ENCODE data around the gene SLC41A3. TPM values are rescaled to one million over a fixed set of nuclear protein-coding genes. Genes with fewer than 3 reads are reported as not detected.

SLC41A3 gene
- total RNA-seq, 2 experiments from 2014 or later: 23.1 to 26.6 TPM

DNA sequence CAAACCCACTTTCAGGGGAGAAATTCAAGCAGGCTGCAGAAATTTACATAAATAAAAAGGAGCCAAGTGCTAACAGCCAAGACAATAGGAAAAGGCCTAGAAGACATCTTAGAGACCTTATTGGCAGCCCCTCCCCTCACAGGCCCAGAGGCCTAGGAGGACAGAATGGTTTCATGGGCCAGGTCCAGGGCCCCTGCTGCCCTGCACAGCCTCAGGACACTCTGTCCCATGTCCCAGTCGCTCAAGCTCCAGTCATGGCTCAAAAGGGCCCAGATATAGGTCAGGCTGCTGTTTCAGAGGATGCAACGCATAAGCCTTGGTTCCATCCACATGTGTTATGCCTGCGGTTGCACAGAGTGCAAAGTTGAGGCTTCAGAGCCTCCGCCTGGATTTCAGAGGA lies 55.8 kb downstream of the SLC41A3 start:
- H3K4me3 Mint-ChIP-seq: no peak overlapping the region
- DNase-seq (no peak), ATAC-seq (no peak)
- peaks cover 6% of the 10 kb centered on the region for H3K4me1 Mint-ChIP-seq
- H3K27me3 Mint-ChIP-seq: no peaks in the 10 kb centered on the region
- H3K27ac Mint-ChIP-seq: no peak overlapping the region
- H3K36me3 Mint-ChIP-seq (ENCODE audit: low read depth): peaks cover 36% of the 10 kb centered on the region
- intact Hi-C loops (cut with DNase I, micrococcal nuclease): no loop called here
- ChIA-PET CTCF (no interaction called here), POLR2A (no interaction called here)
- H3K9me3 Mint-ChIP-seq (ENCODE audit: low read depth): peaks cover 10% of the 10 kb centered on the region

DNA sequence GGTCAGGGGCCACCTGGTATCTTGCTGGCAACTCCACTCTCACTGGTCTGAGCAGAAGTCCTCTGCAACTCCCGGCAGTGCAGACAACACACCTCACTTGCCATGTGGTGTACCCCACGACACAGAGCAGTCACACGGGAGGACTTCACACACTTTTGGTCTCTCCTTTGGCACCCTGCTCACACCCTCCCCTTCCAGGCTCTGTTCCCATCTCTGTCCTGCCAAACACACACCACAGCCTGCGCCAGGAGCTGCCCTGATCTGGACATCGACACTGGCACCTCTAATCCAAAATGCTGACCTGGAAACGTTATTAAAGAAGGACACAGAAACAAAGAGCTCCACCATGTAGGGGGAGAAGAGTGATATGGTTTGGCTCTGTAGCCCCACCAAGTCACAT lies 57.2 kb downstream of the SLC41A3 start:
- H3K36me3 Mint-ChIP-seq (ENCODE audit: low read depth): peaks cover 30% of the 10 kb centered on the region
- H3K9me3 Mint-ChIP-seq (ENCODE audit: low read depth): peaks cover 10% of the 10 kb centered on the region
- H3K4me3 Mint-ChIP-seq: no peak overlapping the region
- H3K27ac Mint-ChIP-seq: no peak overlapping the region
- H3K4me1 Mint-ChIP-seq: peaks cover 6% of the 10 kb centered on the region
- ATAC-seq (no peak), DNase-seq (no peak)
- no peaks in the 10 kb centered on the region for H3K27me3 Mint-ChIP-seq
- POLR2A ChIA-PET: no interaction called here
- CTCF ChIA-PET: no interaction called here
- intact Hi-C loops (cut with DNase I, micrococcal nuclease): no loop called here

DNA sequence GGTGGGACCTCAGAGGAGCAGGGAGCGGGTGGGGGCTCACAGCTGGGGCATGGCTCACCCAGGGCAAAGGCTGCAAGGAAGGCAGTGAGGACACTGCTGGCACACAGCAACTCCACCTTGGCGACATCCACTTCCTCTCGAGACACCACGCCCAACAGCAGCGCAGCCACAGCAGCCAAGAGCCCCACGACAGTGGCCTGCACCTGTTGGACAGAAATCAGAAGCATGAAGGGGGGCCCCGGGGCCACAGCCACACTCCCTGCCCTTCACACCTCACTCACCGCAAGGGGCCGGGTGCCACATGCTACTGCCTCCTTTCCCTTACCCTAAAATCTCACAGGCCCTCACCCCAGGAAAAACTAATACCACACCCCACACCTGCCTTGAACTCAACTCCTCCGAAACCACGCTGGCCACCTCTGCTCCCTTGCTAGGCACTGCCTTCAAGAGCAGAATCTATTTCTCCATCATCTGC lies 57.6 kb downstream of the SLC41A3 start:
- Mint-ChIP-seq H3K27ac (no peak overlapping the region), H3K9me3 (ENCODE audit: low read depth) (peaks cover 10% of the 10 kb centered on the region), H3K27me3 (no peaks in the 10 kb centered on the region), H3K36me3 (ENCODE audit: low read depth) (peaks cover 28% of the 10 kb centered on the region), H3K4me3 (no peak overlapping the region), H3K4me1 (peaks cover 6% of the 10 kb centered on the region)
- ChIA-PET POLR2A (no interaction called here), CTCF (no interaction called here)
- intact Hi-C loops (cut with DNase I, micrococcal nuclease): no loop called here
- no peak for ATAC-seq
- no peak for DNase-seq

DNA sequence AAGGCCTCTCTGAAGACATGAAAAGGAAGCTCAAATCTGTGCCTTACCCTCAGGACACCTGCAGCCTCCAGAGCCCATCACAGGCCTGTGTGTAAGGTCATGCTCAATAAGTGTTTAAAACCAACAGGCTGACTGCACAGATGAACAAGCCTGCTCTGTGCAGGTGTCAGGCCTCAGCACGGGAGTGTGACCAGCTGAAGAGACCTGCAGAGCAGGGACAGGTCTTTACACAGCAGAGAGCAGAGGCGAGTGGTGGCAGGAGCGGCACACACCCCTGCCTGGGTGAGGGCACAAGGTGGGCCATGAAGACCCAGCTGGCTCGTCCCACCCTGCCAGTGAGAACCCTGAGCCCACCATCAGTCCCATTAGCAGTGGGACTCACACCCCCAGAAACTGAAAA lies 58.1 kb downstream of the SLC41A3 start:
- intact Hi-C loops (cut with DNase I, micrococcal nuclease): no loop called here
- DNase-seq (no peak), ATAC-seq (no peak)
- no peak overlapping the region for H3K27ac Mint-ChIP-seq
- H3K9me3 Mint-ChIP-seq (ENCODE audit: low read depth): peaks cover 10% of the 10 kb centered on the region
- CTCF ChIA-PET: no interaction called here
- H3K36me3 Mint-ChIP-seq (ENCODE audit: low read depth): peaks cover 28% of the 10 kb centered on the region
- POLR2A ChIA-PET: no interaction called here
- H3K4me1 Mint-ChIP-seq: peaks cover 6% of the 10 kb centered on the region
- no peaks in the 10 kb centered on the region for H3K27me3 Mint-ChIP-seq
- no peak overlapping the region for H3K4me3 Mint-ChIP-seq

DNA sequence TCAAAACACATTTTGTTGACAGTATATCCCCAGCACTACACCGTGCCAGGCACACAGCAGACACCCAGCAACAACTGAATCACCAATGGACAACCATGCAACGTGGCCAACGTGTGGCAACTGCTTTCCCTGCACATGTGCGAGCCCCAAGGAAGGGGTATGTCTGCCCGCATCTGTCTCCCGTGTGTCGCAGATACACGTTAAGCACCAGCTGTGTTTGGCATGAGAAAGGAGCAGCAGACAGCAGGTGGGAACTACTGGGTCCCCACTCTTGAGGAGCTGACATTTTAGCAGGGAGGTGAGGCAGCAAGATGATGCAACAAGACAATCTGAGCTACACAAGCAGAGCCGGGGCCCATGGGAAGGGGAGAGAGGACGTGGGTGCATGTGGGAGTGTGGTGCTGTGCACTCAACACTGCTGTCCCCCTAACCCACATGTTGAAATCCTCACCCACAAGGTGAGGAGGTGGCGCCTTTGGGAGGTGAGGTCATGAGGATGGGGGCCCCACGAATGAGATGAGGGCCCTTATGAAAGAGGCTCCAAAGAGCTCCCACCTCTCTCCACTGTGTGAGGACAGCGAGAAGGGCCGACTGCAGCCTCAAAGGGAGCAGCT lies 58.7 kb downstream of the SLC41A3 start:
- Mint-ChIP-seq H3K4me1 (peaks cover 6% of the 10 kb centered on the region), H3K9me3 (ENCODE audit: low read depth) (peaks cover 10% of the 10 kb centered on the region), H3K27me3 (no peaks in the 10 kb centered on the region), H3K36me3 (ENCODE audit: low read depth) (peaks cover 26% of the 10 kb centered on the region), H3K4me3 (no peak overlapping the region), H3K27ac (no peak overlapping the region)
- ATAC-seq (no peak), DNase-seq (no peak)
- CTCF ChIA-PET: no interaction called here
- intact Hi-C loops (cut with DNase I, micrococcal nuclease): no loop called here
- POLR2A ChIA-PET: no interaction called here

DNA sequence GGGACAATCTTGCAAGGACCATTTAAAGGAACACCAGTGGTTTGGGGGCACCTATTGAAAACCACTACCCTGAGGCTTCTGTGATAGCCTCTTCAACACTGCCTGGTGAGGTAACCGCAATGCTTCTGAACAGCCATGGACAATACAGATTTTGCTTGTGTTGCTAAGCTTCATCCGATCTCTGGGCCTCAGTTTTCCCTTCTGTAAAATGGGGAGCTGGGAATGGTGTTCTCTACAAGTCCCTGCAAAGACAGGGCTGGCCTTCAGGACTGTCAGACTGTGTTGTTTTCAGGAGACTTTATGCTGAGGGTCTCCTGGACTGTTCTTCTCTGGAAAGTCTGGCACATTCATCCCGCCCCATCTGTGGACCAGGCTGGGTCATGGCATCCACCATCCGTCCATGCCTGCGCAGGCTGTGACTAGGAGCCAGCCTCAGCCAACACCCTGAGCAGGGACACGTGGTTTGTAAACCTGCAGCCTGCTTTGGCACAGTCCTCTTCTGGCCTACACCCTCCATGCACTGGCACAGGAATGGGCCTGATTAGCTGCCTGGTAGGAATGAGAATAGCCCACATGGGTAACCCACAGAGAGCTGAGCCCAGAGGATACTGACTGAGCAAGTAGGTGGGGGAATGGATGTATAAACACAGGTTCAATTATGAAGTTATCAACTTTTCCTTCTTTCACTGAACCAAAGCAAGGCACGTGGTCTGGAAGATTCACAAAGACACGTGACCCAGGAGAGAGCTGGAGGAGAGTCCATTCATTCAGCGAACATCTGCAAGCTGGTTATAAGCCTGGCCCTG lies 59.7 kb downstream of the SLC41A3 start:
- no peak overlapping the region for H3K27ac Mint-ChIP-seq
- H3K4me1 Mint-ChIP-seq: peaks cover 6% of the 10 kb centered on the region
- no peak for DNase-seq
- no peaks in the 10 kb centered on the region for H3K27me3 Mint-ChIP-seq
- ChIA-PET POLR2A (no interaction called here), CTCF (no interaction called here)
- H3K9me3 Mint-ChIP-seq (ENCODE audit: low read depth): peaks cover 9% of the 10 kb centered on the region
- ATAC-seq: no peak
- H3K4me3 Mint-ChIP-seq: no peak overlapping the region
- peaks cover 22% of the 10 kb centered on the region for H3K36me3 Mint-ChIP-seq (ENCODE audit: low read depth)
- intact Hi-C loops (cut with DNase I, micrococcal nuclease): no loop called here

DNA sequence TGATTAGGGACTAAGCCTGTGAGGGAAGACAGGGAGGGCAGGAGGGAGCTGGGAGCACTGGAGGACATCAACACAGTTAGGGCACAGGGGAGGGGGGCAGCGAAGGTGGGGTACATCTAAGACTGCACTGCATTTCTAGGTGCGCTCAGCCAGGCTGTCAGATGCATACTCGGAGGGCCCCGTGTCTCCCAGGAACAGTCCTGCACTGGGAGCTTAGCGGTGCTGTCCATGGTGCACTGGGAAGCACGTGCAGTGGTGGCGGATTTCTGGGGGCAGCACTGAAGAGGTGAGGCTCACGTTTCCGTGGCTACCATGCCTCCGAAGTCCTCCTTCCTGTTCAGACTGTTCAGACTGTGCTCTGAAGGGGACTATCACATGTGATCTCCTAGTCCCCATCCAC lies 60.5 kb downstream of the SLC41A3 start:
- H3K27me3 Mint-ChIP-seq: no peaks in the 10 kb centered on the region
- peaks cover 13% of the 10 kb centered on the region for H3K36me3 Mint-ChIP-seq (ENCODE audit: low read depth)
- ATAC-seq: no peak
- DNase-seq: no peak
- intact Hi-C loops (cut with DNase I, micrococcal nuclease): no loop called here
- peaks cover 8% of the 10 kb centered on the region for H3K9me3 Mint-ChIP-seq (ENCODE audit: low read depth)
- ChIA-PET POLR2A (no interaction called here), CTCF (no interaction called here)
- peaks cover 6% of the 10 kb centered on the region for H3K4me1 Mint-ChIP-seq
- no peak overlapping the region for H3K4me3 Mint-ChIP-seq
- H3K27ac Mint-ChIP-seq: no peak overlapping the region

DNA sequence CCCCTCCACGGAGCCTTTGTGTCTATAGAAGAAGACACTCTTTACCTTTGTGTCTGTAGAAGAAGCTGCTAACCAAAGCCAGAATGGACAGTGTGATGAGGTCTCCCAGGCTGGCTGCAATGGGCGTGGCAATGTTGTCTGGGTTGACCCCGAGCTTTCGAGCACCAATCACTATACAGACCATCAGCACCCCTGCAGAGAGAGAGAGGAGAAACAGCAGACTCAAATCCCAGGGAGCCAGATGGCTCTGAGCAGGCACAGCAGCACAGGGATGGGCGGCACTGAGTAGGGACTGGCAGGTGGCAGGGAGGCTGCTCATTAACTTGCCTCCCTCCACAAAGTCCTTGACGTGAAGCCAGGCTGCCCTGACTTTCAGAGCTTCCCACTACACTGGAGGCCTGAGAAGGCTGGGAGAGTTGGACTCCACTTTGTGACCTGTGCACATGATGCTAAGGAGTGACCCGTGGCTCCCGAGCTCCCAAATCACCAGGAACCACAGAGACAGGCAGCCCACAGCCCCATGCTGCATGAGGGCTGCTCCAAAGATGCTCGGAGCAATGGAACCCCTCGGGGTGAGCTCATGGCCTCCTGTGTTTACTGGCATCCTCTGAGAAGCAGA lies 61.1 kb downstream of the SLC41A3 start:
- no peak overlapping the region for H3K4me3 Mint-ChIP-seq
- no peak overlapping the region for H3K27ac Mint-ChIP-seq
- POLR2A ChIA-PET: no interaction called here
- CTCF ChIA-PET: no interaction called here
- H3K9me3 Mint-ChIP-seq (ENCODE audit: low read depth): peaks cover 5% of the 10 kb centered on the region
- ATAC-seq (no peak), DNase-seq (no peak)
- peaks cover 6% of the 10 kb centered on the region for H3K4me1 Mint-ChIP-seq
- H3K36me3 Mint-ChIP-seq (ENCODE audit: low read depth): peaks cover 9% of the 10 kb centered on the region
- intact Hi-C loops (cut with DNase I, micrococcal nuclease): no loop called here
- H3K27me3 Mint-ChIP-seq: no peaks in the 10 kb centered on the region

DNA sequence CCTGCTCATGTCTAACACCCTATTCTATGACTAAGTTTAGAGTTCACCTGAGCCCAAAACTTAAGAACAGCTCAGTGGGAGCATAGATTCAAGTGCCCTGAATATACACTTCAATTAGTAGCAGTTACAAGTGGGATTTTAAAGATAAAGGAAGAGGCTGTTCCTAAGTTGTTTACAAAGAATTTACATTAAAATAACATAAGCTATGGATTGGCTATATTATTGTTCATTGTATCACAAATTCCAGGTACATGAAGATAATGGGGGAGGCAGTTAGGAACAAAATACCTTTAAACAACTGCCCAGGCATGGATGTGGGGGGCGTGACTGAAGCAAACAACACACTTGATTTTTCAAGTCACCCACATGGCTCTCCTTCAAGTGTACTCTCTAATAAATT lies 62.2 kb downstream of the SLC41A3 start:
- Mint-ChIP-seq H3K9me3 (ENCODE audit: low read depth) (no peaks in the 10 kb centered on the region), H3K4me1 (peaks cover 4% of the 10 kb centered on the region), H3K27ac (no peak overlapping the region), H3K4me3 (no peak overlapping the region), H3K36me3 (ENCODE audit: low read depth) (peaks cover 3% of the 10 kb centered on the region), H3K27me3 (no peaks in the 10 kb centered on the region)
- ChIA-PET CTCF (interaction anchor here (0.7 kb wide), 1 partner anchor 16 kb away, joined by 3 read pairs; no protein-coding TSS in a partner anchor), POLR2A (no interaction called here)
- intact Hi-C loops (cut with DNase I, micrococcal nuclease): no loop called here
- ATAC-seq (no peak), DNase-seq (no peak)

DNA sequence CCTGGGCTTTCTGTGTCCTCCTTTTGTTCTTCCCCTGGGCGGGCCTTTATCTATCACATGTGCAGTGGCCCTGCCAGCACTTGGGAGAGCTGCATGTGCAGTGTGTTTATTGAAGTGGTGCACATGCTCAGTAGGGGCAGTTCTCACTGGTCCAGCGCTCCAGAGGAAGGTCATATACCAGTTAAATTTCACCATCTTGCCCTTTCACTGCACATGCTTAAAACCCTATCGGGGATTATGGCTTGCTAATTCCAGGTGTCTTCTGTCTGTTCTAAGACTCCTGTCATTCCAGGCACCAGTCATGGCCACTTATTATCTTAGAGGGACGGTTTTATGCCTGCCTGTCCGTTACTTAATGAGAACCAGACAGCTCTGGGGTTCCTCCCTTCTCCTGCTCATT lies 62.7 kb downstream of the SLC41A3 start:
- H3K9me3 Mint-ChIP-seq (ENCODE audit: low read depth): no peaks in the 10 kb centered on the region
- H3K4me1 Mint-ChIP-seq: no peaks in the 10 kb centered on the region
- intact Hi-C loops (cut with DNase I, micrococcal nuclease): no loop called here
- DNase-seq (no peak), ATAC-seq (no peak)
- no peaks in the 10 kb centered on the region for H3K36me3 Mint-ChIP-seq (ENCODE audit: low read depth)
- ChIA-PET CTCF (interaction anchor here (0.7 kb wide), 1 partner anchor 16 kb away, joined by 3 read pairs; no protein-coding TSS in a partner anchor), POLR2A (no interaction called here)
- no peak overlapping the region for H3K4me3 Mint-ChIP-seq
- no peaks in the 10 kb centered on the region for H3K27me3 Mint-ChIP-seq
- no peak overlapping the region for H3K27ac Mint-ChIP-seq

DNA sequence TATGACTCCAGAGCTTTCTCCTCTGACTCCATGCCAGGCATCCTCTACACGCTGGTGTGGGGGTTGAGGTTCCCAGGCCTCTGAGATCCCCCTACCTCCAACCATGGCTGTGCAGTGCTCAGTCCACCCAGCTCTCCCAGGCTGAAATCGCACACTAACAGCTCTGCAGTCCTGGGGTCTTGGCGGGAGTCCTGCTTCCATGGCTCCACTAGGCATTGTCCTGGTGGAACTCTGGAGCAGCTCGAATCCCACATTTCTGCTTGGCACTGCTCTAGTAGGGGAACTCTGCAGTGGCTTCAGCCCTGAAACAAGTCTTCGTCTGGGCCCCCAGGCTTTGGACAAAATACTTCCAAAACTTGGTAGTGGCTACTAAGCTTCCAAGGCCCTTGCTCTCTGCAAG lies 64.2 kb downstream of the SLC41A3 start:
- DNase-seq (no peak), ATAC-seq (no peak)
- ChIA-PET POLR2A (no interaction called here), CTCF (no interaction called here)
- Mint-ChIP-seq H3K4me3 (no peak overlapping the region), H3K27me3 (no peaks in the 10 kb centered on the region), H3K36me3 (ENCODE audit: low read depth) (peaks cover 5% of the 10 kb centered on the region), H3K4me1 (no peaks in the 10 kb centered on the region), H3K27ac (no peak overlapping the region), H3K9me3 (ENCODE audit: low read depth) (no peaks in the 10 kb centered on the region)
- intact Hi-C loops (cut with DNase I, micrococcal nuclease): no loop called here

DNA sequence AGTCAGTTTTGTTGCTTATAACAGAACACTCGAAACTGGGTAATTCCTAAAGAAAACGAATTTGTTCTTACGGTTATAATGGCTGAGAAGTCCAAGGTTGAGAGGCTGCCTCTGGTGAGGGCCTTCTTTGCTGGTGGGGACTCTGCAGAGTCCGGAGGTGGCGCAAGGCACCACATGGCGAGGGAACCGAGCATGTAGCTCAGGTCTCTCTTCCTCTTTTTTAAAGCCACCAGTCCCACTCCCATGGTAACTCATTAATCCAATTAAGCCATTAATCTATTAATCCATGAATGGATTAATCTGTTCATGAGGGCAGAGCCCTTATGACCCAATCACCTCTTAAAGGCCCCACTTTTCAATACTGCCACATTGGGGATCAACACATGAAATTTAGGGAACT lies 64.9 kb downstream of the SLC41A3 start:
- Mint-ChIP-seq H3K4me1 (no peaks in the 10 kb centered on the region), H3K27me3 (no peaks in the 10 kb centered on the region), H3K4me3 (no peak overlapping the region), H3K36me3 (ENCODE audit: low read depth) (peaks cover 9% of the 10 kb centered on the region), H3K27ac (no peak overlapping the region), H3K9me3 (ENCODE audit: low read depth) (no peaks in the 10 kb centered on the region)
- intact Hi-C loops (cut with DNase I, micrococcal nuclease): no loop called here
- POLR2A ChIA-PET: no interaction called here
- ATAC-seq (no peak), DNase-seq (no peak)
- CTCF ChIA-PET: no interaction called here

All from activated CD4-positive, alpha-beta T cell treated with anti-CD3 and anti-CD28 coated beads for 36 hours (primary cell).